Skeletal muscle tissue (tissue), 4 donors: Measurements from ENCODE around the gene DHTKD1. TPM values are rescaled to one million over a fixed set of nuclear protein-coding genes. Genes with fewer than 3 reads are reported as not detected.
A peak's percentile ranks its signal among the peaks of the same experiment; 100 is the strongest.

Experiments
- H3K27ac ChIP-seq: one replicate; pipeline ENCODE4 v1.7.0; 2013; ENCODE audit warnings: mild to moderate bottlenecking, low read depth, low read length, inconsistent platforms
- H3K27me3 ChIP-seq, 3 donors: one replicate each; pipeline ENCODE4 v1.7.0; 2013; ENCODE audit warnings: low read length in 3 of 3; ENCODE audit not compliant: control insufficient read depth in 3 of 3, insufficient read depth in 3 of 3
- H3K36me3 ChIP-seq, 3 donors: one replicate each; pipeline ENCODE4 v1.7.0; 2013; ENCODE audit warnings: low read length in 3 of 3; ENCODE audit not compliant: control insufficient read depth in 3 of 3, insufficient read depth in 3 of 3
- H3K4me1 ChIP-seq, 3 donors: one replicate each; pipeline ENCODE4 v1.7.0; 2013; ENCODE audit warnings: low read length in 3 of 3, mild to moderate bottlenecking in 3 of 3; ENCODE audit not compliant: control insufficient read depth in 3 of 3, insufficient read depth in 3 of 3
- H3K4me3 ChIP-seq, 3 donors: one replicate each; pipeline ENCODE4 v1.7.0; 2013; ENCODE audit warnings: low read length in 3 of 3
- H3K9ac ChIP-seq, 3 donors: one replicate each; pipeline ENCODE4 v1.7.0; 2013; ENCODE audit warnings: low read length in 3 of 3, mild to moderate bottlenecking in 3 of 3, moderate library complexity in 2 of 3, low read depth in 1 of 3
- H3K9me3 ChIP-seq, 3 donors: one replicate each; pipeline ENCODE4 v1.7.0; 2013; ENCODE audit warnings: low read length in 3 of 3; ENCODE audit not compliant: control insufficient read depth in 3 of 3
- total RNA-seq: library from RNA; depleted of rRNA; stranded (reverse); fragments of >200 nt; gene quantifications from one replicate; pipeline ENCODE4 v1.2.3, GENCODE V29; 2014
- donor health status: Osteomylitis.

Gene DHTKD1
- total RNA-seq, 1 donor from 2014 or later, result 38.1 TPM

- H3K4me3 ChIP-seq, result peak overlapping the region; percentile 85 to 92 (median 88)
- peak overlapping the region; percentile 70 to 81 (median 81) for H3K9ac ChIP-seq
- peaks cover 3 to 6% (median 5%) of the 10 kb centered on the region in 3 donors for H3K4me1 ChIP-seq
- H3K27ac ChIP-seq, result no peak overlapping the region
- peaks cover 0 to 6% (median 0%) of the 10 kb centered on the region in 3 donors for H3K36me3 ChIP-seq
- H3K9me3 ChIP-seq, result no peaks in the 10 kb centered on the region
- H3K27me3 ChIP-seq, result no peaks in the 10 kb centered on the region
Observed at GRCh38 chr10:12130237-12130872, 61.6 kb downstream of the DHTKD1 start.

- no peak overlapping the region for H3K9ac ChIP-seq
- H3K27me3 ChIP-seq, result no peaks in the 10 kb centered on the region
- no peak overlapping the region for H3K4me3 ChIP-seq
- peaks cover 6 to 20% (median 15%) of the 10 kb centered on the region in 3 donors for H3K36me3 ChIP-seq
- H3K4me1 ChIP-seq, result no peaks in the 10 kb centered on the region
- no peaks in the 10 kb centered on the region for H3K9me3 ChIP-seq
- no peak overlapping the region for H3K27ac ChIP-seq
Observed at GRCh38 chr10:12135631-12136030, 66.9 kb downstream of the DHTKD1 start.

- Histone ChIP-seq H3K4me1 (no peaks in the 10 kb centered on the region), H3K27me3 (no peaks in the 10 kb centered on the region), H3K4me3 (no peak overlapping the region), H3K9me3 (no peaks in the 10 kb centered on the region), H3K9ac (no peak overlapping the region), H3K27ac (no peak overlapping the region), H3K36me3 (peaks cover 20 to 40% (median 23%) of the 10 kb centered on the region in 3 donors)
Observed at GRCh38 chr10:12140038-12140437, 71.3 kb downstream of the DHTKD1 start.

GRCh38 chr10:12144538-12144937 is 75.8 kb downstream of the DHTKD1 start:
- no peaks in the 10 kb centered on the region for H3K9me3 ChIP-seq
- no peak overlapping the region for H3K9ac ChIP-seq
- H3K27ac ChIP-seq, result no peak overlapping the region
- peaks cover 14 to 27% (median 15%) of the 10 kb centered on the region in 3 donors for H3K36me3 ChIP-seq
- H3K27me3 ChIP-seq, result no peaks in the 10 kb centered on the region
- H3K4me3 ChIP-seq, result no peak overlapping the region
- no peaks in the 10 kb centered on the region for H3K4me1 ChIP-seq

- Histone ChIP-seq H3K9me3 (no peaks in the 10 kb centered on the region), H3K27ac (no peak overlapping the region), H3K36me3 (peaks cover 4 to 16% (median 8%) of the 10 kb centered on the region in 3 donors)
Observed at GRCh38 chr10:12150163-12150562, 81.4 kb downstream of the DHTKD1 start.

GRCh38 chr10:12154516-12154915 is 85.8 kb downstream of the DHTKD1 start:
- no peak overlapping the region for H3K9ac ChIP-seq
- H3K27me3 ChIP-seq, result no peaks in the 10 kb centered on the region
- no peak overlapping the region for H3K27ac ChIP-seq
- no peaks in the 10 kb centered on the region for H3K4me1 ChIP-seq
- no peaks in the 10 kb centered on the region for H3K9me3 ChIP-seq
- H3K36me3 ChIP-seq, result peaks cover 5 to 19% (median 16%) of the 10 kb centered on the region in 3 donors
- H3K4me3 ChIP-seq, result no peak overlapping the region

More at GRCh38 chr10:12150163-12150562, 81.4 kb downstream of the DHTKD1 start:
- no peak overlapping the region for H3K4me3 ChIP-seq
- no peak overlapping the region for H3K9ac ChIP-seq
- no peaks in the 10 kb centered on the region for H3K27me3 ChIP-seq
- H3K4me1 ChIP-seq, result no peaks in the 10 kb centered on the region

GRCh38 chr10:12156367-12157123 is 87.8 kb downstream of the DHTKD1 start:
- Histone ChIP-seq H3K9me3 (no peaks in the 10 kb centered on the region), H3K27me3 (no peaks in the 10 kb centered on the region), H3K36me3 (peaks cover 5 to 26% (median 14%) of the 10 kb centered on the region in 3 donors), H3K27ac (no peak overlapping the region), H3K4me1 (no peaks in the 10 kb centered on the region), H3K4me3 (no peak overlapping the region), H3K9ac (no peak overlapping the region)

- Histone ChIP-seq H3K4me1 (no peaks in the 10 kb centered on the region), H3K27me3 (no peaks in the 10 kb centered on the region), H3K4me3 (no peak overlapping the region), H3K27ac (no peak overlapping the region), H3K36me3 (peaks cover 8 to 36% (median 22%) of the 10 kb centered on the region in 3 donors), H3K9ac (no peak overlapping the region), H3K9me3 (no peaks in the 10 kb centered on the region)
Observed at GRCh38 chr10:12158111-12158510, 89.4 kb downstream of the DHTKD1 start.

- Histone ChIP-seq H3K36me3 (peaks cover 13 to 32% (median 30%) of the 10 kb centered on the region in 3 donors), H3K9ac (no peak overlapping the region), H3K27ac (no peak overlapping the region), H3K9me3 (no peaks in the 10 kb centered on the region), H3K4me3 (no peak overlapping the region), H3K4me1 (no peaks in the 10 kb centered on the region), H3K27me3 (no peaks in the 10 kb centered on the region)
Observed at GRCh38 chr10:12160664-12161063, 91.9 kb downstream of the DHTKD1 start.

GRCh38 chr10:12162927-12163326 is 94.2 kb downstream of the DHTKD1 start:
- peaks cover 17 to 45% (median 37%) of the 10 kb centered on the region in 3 donors for H3K36me3 ChIP-seq
- no peaks in the 10 kb centered on the region for H3K4me1 ChIP-seq
- no peaks in the 10 kb centered on the region for H3K27me3 ChIP-seq
- H3K27ac ChIP-seq, result no peak overlapping the region
- H3K4me3 ChIP-seq, result no peak overlapping the region
- no peaks in the 10 kb centered on the region for H3K9me3 ChIP-seq
- H3K9ac ChIP-seq, result no peak overlapping the region
